MM.1S (cell line): ENCODE measurements around the gene KLF4.

Experiments
- DNase-seq: peaks from one replicate; pipeline ENCODE4 v3.0.0-alpha.2; 2015
- H2AFZ ChIP-seq: fragments of 300-600 bp; sonication (generic); 2 replicates; pipeline ENCODE4 v1.6.0; 2016; ENCODE audit warnings: antibody characterized with exemption, low read length
- H3F3A ChIP-seq: fragments of 300-600 bp; sonication (generic); 2 replicates; pipeline ENCODE4 v1.6.1; 2016; ENCODE audit warnings: mild to moderate bottlenecking, antibody characterized with exemption, low read length, moderate library complexity, mixed read lengths; ENCODE audit not compliant: insufficient read depth
- H3K27ac ChIP-seq: fragments of 300-600 bp; sonication (generic); 2 replicates; pipeline ENCODE4 v1.5.1; 2016; ENCODE audit warnings: mild to moderate bottlenecking, low read length
- H3K27me3 ChIP-seq: fragments of 300-600 bp; sonication (generic); replicated peaks from 2 replicates; pipeline ENCODE4 v1.6.0; 2016; ENCODE audit warnings: low read length; ENCODE audit not compliant: insufficient read depth
- H3K36me3 ChIP-seq: fragments of 300-600 bp; sonication (generic); replicated peaks from 2 replicates; pipeline ENCODE4 v1.6.1; 2016; ENCODE audit warnings: mild to moderate bottlenecking, low read length, mixed read lengths; ENCODE audit not compliant: insufficient read depth
- H3K4me1 ChIP-seq: fragments of 300-600 bp; sonication (generic); 2 replicates; pipeline ENCODE4 v1.6.1; 2016; ENCODE audit warnings: low read length, mixed read lengths
- H3K4me2 ChIP-seq: fragments of 300-600 bp; sonication (generic); 2 replicates; pipeline ENCODE4 v1.6.0; 2016; ENCODE audit warnings: low read depth, low read length
- H3K4me3 ChIP-seq: fragments of 300-600 bp; sonication (generic); 2 replicates; pipeline ENCODE4 v1.5.1; 2016; ENCODE audit warnings: low read length, mixed read lengths
- H3K79me2 ChIP-seq: fragments of 300-600 bp; sonication (generic); 2 replicates; pipeline ENCODE4 v1.6.1; 2016; ENCODE audit warnings: mixed run types, low read length, mixed read lengths
- H3K9ac ChIP-seq: fragments of 300-600 bp; sonication (generic); 2 replicates; pipeline ENCODE4 v1.6.1; 2016; ENCODE audit warnings: low read length, mixed read lengths
- H3K9me2 ChIP-seq: fragments of 300-600 bp; sonication (generic); replicated peaks from 2 replicates; pipeline ENCODE4 v1.6.1; 2016; ENCODE audit warnings: mild to moderate bottlenecking, low read length, mixed read lengths; ENCODE audit not compliant: insufficient read depth
- H3K9me3 ChIP-seq: fragments of 300-600 bp; sonication (generic); replicated peaks from 2 replicates; pipeline ENCODE4 v1.6.1; 2016; ENCODE audit warnings: mild to moderate bottlenecking, low read length, mixed read lengths; ENCODE audit not compliant: insufficient read depth
- H4K20me1 ChIP-seq: fragments of 300-600 bp; sonication (generic); 2 replicates; pipeline ENCODE4 v1.6.1; 2016; ENCODE audit warnings: mild to moderate bottlenecking, low read length, moderate library complexity, mixed read lengths; ENCODE audit not compliant: insufficient read depth
- EZH2 ChIP-seq: fragments of 300-600 bp; sonication (generic); optimal IDR thresholded peaks from 2 replicates; pipeline ENCODE3; 2017; ENCODE audit warnings: low read depth, mild to moderate bottlenecking, antibody characterized with exemption, low read length, mixed read lengths
- EZH2phosphoT487 ChIP-seq: fragments of 300-600 bp; sonication (generic); IDR thresholded peaks from 2 replicates; pipeline ENCODE4 v1.6.1; 2018; ENCODE audit warnings: antibody characterized with exemption, low read length
- TF ChIP-seq, protein P1 (sequence below): fragments of 300-600 bp; sonication (generic); IDR thresholded peaks from 2 replicates; pipeline ENCODE4 v1.5.1; 2016; ENCODE audit warnings: antibody characterized with exemption, low read length, mixed read lengths

KLF4 gene

DNA sequence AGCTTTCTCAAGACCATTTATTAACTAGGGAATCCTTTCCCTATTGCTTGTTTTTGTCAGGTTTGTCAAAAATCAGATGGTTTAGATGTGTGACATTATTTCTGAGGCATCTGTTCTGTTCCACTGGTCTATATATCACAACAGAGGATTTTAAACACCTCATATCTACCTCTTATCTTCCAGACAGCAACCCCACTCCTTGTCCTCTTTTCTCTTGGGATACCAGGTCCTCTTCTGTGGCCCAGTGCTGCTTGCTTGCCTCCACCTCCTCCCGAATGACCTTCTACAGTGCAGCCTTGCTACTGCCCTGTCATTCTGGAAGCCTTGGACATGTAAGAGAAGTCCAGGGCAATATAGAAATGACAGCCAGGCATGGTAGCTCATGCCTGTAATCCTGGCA lies 30.6 kb upstream of the KLF4 start:
- H3K9me2 ChIP-seq, result no peaks in the 10 kb centered on the region
- DNase-seq, result no peak
- H4K20me1 ChIP-seq, result no peaks in the 10 kb centered on the region
- TF ChIP-seq, protein P1, sequence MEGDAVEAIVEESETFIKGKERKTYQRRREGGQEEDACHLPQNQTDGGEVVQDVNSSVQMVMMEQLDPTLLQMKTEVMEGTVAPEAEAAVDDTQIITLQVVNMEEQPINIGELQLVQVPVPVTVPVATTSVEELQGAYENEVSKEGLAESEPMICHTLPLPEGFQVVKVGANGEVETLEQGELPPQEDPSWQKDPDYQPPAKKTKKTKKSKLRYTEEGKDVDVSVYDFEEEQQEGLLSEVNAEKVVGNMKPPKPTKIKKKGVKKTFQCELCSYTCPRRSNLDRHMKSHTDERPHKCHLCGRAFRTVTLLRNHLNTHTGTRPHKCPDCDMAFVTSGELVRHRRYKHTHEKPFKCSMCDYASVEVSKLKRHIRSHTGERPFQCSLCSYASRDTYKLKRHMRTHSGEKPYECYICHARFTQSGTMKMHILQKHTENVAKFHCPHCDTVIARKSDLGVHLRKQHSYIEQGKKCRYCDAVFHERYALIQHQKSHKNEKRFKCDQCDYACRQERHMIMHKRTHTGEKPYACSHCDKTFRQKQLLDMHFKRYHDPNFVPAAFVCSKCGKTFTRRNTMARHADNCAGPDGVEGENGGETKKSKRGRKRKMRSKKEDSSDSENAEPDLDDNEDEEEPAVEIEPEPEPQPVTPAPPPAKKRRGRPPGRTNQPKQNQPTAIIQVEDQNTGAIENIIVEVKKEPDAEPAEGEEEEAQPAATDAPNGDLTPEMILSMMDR, result no peak
- TF ChIP-seq EZH2phosphoT487, result no peak
- TF ChIP-seq EZH2, result no peak
- no peaks in the 10 kb centered on the region for H3K4me1 ChIP-seq
- no peaks in the 10 kb centered on the region for H3K79me2 ChIP-seq
- H3K36me3 ChIP-seq, result no peaks in the 10 kb centered on the region
- H3F3A ChIP-seq, result no peaks in the 10 kb centered on the region
- no peak overlapping the region for H3K27ac ChIP-seq
- no peak overlapping the region for H3K9ac ChIP-seq
- H3K4me3 ChIP-seq, result no peak overlapping the region
- H3K9me3 ChIP-seq, result no peaks in the 10 kb centered on the region
- no peak overlapping the region for H2AFZ ChIP-seq
- H3K27me3 ChIP-seq, result no peaks in the 10 kb centered on the region
- no peak overlapping the region for H3K4me2 ChIP-seq

DNA sequence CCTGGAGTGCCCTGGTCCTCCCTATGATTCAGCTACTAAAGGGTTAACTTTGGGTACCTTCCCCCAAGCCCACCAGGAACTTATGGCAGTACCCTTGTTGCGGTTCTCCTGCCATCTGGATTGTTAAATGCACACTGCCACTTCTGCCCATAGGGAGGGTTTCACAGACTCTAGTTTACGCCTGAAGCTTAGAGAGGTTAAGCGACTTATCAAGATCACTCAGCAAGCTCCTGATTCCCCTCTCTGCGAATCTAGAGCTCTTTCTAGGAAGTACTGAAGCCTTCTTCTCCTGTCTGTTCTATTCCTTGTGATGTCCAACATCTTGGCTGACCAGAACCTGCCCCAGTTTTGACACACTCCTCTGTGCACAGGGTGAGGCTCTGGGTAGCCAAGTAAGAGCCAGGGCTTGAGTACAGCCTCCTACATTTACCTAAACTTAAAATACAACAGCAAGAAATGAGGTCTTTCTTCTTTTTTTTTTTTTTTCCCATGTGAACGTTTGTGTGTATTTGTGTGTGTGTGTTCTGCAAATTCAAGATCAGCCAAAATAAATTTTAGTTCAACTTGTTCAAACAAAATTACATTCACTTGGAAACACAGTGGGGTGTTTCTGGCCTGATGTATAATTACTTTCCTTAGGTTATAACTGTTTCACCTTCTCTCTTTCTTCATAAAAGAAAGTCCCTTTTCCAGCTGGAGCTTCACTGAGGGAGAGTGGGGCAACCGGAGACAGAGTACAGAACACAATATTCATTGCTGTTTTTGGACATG lies 28.7 kb upstream of the KLF4 start:
- peaks cover 5% of the 10 kb centered on the region; the same call in 1 of the 2 replicates for H3K4me1 ChIP-seq
- no peak overlapping the region for H3K4me2 ChIP-seq
- no peaks in the 10 kb centered on the region for H3F3A ChIP-seq
- no peaks in the 10 kb centered on the region for H3K9me3 ChIP-seq
- H3K27me3 ChIP-seq, result no peaks in the 10 kb centered on the region
- H2AFZ ChIP-seq, result no peak overlapping the region
- no peaks in the 10 kb centered on the region for H4K20me1 ChIP-seq
- no peaks in the 10 kb centered on the region for H3K79me2 ChIP-seq
- H3K4me3 ChIP-seq, result no peak overlapping the region
- H3K27ac ChIP-seq, result no peak overlapping the region
- H3K36me3 ChIP-seq, result no peaks in the 10 kb centered on the region
- no peak for TF ChIP-seq EZH2
- TF ChIP-seq EZH2phosphoT487, result no peak
- TF ChIP-seq, protein P1, result no peak
- no peak overlapping the region for H3K9ac ChIP-seq
- H3K9me2 ChIP-seq, result no peaks in the 10 kb centered on the region
- DNase-seq, result no peak

DNA sequence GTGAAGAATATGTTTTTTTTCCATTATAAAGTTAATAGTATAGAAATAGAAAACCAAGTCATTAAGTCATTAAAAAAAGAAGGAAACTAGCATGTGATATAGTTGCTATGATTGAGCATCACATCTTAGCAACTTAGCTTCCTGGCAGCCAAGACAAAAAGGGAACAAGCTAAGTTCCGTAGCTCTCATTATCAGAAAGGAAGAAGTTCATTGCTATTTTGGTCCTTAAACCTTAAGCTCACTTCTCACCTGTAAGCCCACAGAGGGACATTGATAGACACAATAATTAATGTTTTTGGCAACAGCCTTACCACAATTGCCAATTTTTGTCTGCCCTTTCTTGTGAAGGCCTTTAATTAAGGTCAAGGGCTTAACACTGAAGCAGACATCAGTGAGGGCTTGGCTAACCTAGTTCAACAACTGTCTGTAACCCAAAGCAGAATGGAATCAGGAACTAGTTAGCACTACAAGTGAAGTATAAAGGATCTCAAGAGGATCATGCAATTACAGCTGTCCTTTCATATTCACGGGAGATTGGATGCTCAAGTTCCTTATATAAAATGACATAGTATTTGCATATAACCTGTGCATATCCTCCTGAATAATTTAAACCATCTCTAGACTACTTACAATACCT lies 24.0 kb upstream of the KLF4 start:
- no peak overlapping the region for H3K9ac ChIP-seq
- H3K4me1 ChIP-seq, result peaks cover 5% of the 10 kb centered on the region; the same call in 1 of the 2 replicates
- no peak overlapping the region for H2AFZ ChIP-seq
- H4K20me1 ChIP-seq, result no peaks in the 10 kb centered on the region
- no peaks in the 10 kb centered on the region for H3F3A ChIP-seq
- no peak overlapping the region for H3K4me3 ChIP-seq
- no peaks in the 10 kb centered on the region for H3K9me2 ChIP-seq
- H3K9me3 ChIP-seq, result no peaks in the 10 kb centered on the region
- H3K36me3 ChIP-seq, result no peaks in the 10 kb centered on the region
- no peaks in the 10 kb centered on the region for H3K79me2 ChIP-seq
- H3K27ac ChIP-seq, result peak overlapping the region; percentile 59
- DNase-seq, result peak; percentile 11
- H3K27me3 ChIP-seq, result no peaks in the 10 kb centered on the region
- TF ChIP-seq, protein P1, result no peak
- no peak for TF ChIP-seq EZH2phosphoT487
- TF ChIP-seq EZH2, result no peak
- no peak overlapping the region for H3K4me2 ChIP-seq
